ENCODE data around the gene CCDC85A. TPM values are rescaled to one million over a fixed set of nuclear protein-coding genes. Genes with fewer than 3 reads are reported as not detected.

Gene CCDC85A
- total RNA-seq, 2 donors from 2014 or later: 0.18 to 0.86 TPM

DNA sequence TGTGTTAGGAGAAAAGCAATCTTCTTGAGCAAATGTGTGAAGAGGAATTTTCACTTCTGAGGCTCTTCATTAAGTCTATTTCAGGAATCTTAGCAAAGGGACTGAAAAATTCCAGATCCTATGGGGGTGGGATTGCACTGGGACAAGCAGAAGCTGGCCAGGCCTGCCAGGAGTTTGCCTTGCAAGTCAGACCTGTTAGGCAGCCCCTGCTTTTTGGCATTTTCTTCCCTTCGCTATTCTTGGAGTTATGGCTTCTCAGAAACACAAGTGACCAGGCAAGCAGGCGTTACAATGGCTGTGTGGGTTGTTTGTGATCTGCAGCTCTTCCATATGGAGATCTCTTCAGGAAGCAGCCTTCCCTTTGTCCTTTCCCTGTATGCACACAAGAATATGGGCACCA is 8.0 kb upstream of the CCDC85A start:
- H3K9me3 Mint-ChIP-seq: peaks cover 1% of the 10 kb centered on the region
- Histone ChIP-seq H3K27ac (ENCODE audit: low read depth, low read length) (no peak overlapping the region), H3K27me3 (ENCODE audit: control insufficient read depth, insufficient read depth, low read length, poor library complexity, severe bottlenecking) (peaks cover 74% of the 10 kb centered on the region), H3K36me3 (ENCODE audit: control insufficient read depth, insufficient read depth, low read length) (no peaks in the 10 kb centered on the region), H3K4me3 (ENCODE audit: low read length) (no peak overlapping the region), H3K4me1 (ENCODE audit: control insufficient read depth, insufficient read depth, low read length) (no peaks in the 10 kb centered on the region), H3K9ac (ENCODE audit: extremely low read depth, low read length, poor library complexity, severe bottlenecking) (no peak overlapping the region), H3K9me3 (ENCODE audit: control insufficient read depth, low read length) (no peaks in the 10 kb centered on the region)
- TF ChIP-seq, protein P1, sequence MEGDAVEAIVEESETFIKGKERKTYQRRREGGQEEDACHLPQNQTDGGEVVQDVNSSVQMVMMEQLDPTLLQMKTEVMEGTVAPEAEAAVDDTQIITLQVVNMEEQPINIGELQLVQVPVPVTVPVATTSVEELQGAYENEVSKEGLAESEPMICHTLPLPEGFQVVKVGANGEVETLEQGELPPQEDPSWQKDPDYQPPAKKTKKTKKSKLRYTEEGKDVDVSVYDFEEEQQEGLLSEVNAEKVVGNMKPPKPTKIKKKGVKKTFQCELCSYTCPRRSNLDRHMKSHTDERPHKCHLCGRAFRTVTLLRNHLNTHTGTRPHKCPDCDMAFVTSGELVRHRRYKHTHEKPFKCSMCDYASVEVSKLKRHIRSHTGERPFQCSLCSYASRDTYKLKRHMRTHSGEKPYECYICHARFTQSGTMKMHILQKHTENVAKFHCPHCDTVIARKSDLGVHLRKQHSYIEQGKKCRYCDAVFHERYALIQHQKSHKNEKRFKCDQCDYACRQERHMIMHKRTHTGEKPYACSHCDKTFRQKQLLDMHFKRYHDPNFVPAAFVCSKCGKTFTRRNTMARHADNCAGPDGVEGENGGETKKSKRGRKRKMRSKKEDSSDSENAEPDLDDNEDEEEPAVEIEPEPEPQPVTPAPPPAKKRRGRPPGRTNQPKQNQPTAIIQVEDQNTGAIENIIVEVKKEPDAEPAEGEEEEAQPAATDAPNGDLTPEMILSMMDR (conservative IDR thresholded peaks at IDR 0.05): no peak
- no peak overlapping the region for H3K4me3 Mint-ChIP-seq
- H3K36me3 Mint-ChIP-seq (ENCODE audit: low read depth): no peaks in the 10 kb centered on the region
- no peaks in the 10 kb centered on the region for H3K4me1 Mint-ChIP-seq
- no peak for DNase-seq
- H3K27me3 Mint-ChIP-seq (ENCODE audit: insufficient read depth): peaks cover 76% of the 10 kb centered on the region
- 80% methylated on average over 1 to 2 of the region's 2 CpGs for WGBS, 2 experiments (ENCODE audit: insufficient coverage in 1 of 2, insufficient read length in 1 of 2)
- H3K27ac Mint-ChIP-seq: no peak overlapping the region

DNA sequence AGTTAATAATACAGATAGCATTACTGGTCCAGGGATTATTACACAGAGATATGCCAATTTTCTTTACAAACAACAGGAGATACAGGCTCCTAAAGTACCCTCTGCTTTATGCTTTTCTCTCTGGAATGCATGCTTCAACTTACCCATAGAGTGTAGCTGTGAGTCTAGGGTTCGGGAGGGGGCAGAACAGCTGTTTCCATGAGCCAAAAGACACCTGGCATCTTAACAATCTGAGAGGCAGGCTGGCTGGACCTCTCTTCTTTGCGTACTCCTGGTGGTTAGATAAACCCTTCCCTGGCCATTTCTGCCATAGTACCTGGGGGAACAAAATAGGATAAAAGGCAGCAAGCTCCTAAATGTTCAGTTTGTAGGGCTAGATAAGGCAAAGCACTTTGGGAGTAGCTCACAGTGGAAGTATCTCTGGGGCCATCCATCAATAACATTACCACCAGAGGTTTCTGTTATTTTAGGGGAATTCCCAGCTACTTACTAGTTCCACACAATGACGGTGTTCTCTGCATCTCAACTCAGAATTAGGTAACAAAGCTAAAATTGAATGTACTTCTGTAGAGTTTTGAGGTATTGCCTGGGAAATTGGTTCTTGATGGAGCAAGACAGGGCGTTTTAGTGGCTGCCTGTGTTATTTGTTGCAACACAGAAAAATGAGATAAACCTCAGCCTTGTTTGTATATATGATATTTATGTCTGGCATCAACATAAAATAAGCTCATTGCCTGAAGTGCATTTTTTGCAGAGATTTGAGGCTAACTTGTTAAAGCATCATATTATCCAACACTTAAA is 6.2 kb upstream of the CCDC85A start:
- no peak overlapping the region for H3K4me3 ChIP-seq (ENCODE audit: low read length)
- no peaks in the 10 kb centered on the region for H3K4me1 ChIP-seq (ENCODE audit: control insufficient read depth, insufficient read depth, low read length)
- Mint-ChIP-seq H3K27me3 (ENCODE audit: insufficient read depth) (peaks cover 78% of the 10 kb centered on the region), H3K4me3 (no peak overlapping the region), H3K36me3 (ENCODE audit: low read depth) (no peaks in the 10 kb centered on the region), H3K27ac (no peak overlapping the region), H3K9me3 (peaks cover 1% of the 10 kb centered on the region), H3K4me1 (peaks cover 7% of the 10 kb centered on the region)
- H3K27me3 ChIP-seq (ENCODE audit: control insufficient read depth, insufficient read depth, low read length, poor library complexity, severe bottlenecking): peaks cover 77% of the 10 kb centered on the region
- no peaks in the 10 kb centered on the region for H3K36me3 ChIP-seq (ENCODE audit: control insufficient read depth, insufficient read depth, low read length)
- TF ChIP-seq, protein P1 (conservative IDR thresholded peaks at IDR 0.05): no peak
- no peak overlapping the region for H3K9ac ChIP-seq (ENCODE audit: extremely low read depth, low read length, poor library complexity, severe bottlenecking)
- no peak for DNase-seq
- WGBS, 2 experiments (ENCODE audit: insufficient coverage in 1 of 2, insufficient read length in 1 of 2): 53% methylated on average over 4 of the region's 4 CpGs; no CpG with 5 or more reads in 1 of the 2 experiments
- no peaks in the 10 kb centered on the region for H3K9me3 ChIP-seq (ENCODE audit: control insufficient read depth, low read length)
- H3K27ac ChIP-seq (ENCODE audit: low read depth, low read length): no peak overlapping the region

DNA sequence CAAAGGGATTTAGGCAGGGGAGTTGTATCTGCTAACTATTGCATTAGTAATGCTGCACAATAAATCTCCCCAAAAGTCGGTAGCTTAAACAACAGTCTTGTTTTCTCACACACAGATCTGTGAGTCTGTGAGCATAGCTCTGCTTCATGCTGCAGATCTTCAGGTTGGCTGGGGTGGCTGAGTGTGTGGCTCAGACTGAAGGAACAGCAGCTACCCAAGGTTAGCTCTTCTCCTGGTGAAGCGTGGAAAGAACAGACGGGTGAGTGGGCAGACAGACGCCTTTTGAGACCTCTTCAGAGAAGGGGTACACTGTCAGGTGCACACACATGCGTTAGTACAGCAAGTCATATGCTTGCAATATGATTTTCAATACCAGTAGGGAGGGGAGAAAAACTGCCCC is 3.9 kb upstream of the CCDC85A start:
- H3K27me3 Mint-ChIP-seq (ENCODE audit: insufficient read depth): peaks cover 91% of the 10 kb centered on the region
- H3K36me3 ChIP-seq (ENCODE audit: control insufficient read depth, insufficient read depth, low read length): no peaks in the 10 kb centered on the region
- H3K4me1 ChIP-seq (ENCODE audit: control insufficient read depth, insufficient read depth, low read length): no peaks in the 10 kb centered on the region
- no peak overlapping the region for H3K4me3 ChIP-seq (ENCODE audit: low read length)
- peaks cover 13% of the 10 kb centered on the region for H3K4me1 Mint-ChIP-seq
- H3K36me3 Mint-ChIP-seq (ENCODE audit: low read depth): no peaks in the 10 kb centered on the region
- H3K27me3 ChIP-seq (ENCODE audit: control insufficient read depth, insufficient read depth, low read length, poor library complexity, severe bottlenecking): peaks cover 96% of the 10 kb centered on the region
- H3K27ac Mint-ChIP-seq: no peak overlapping the region
- no peak overlapping the region for H3K27ac ChIP-seq (ENCODE audit: low read depth, low read length)
- no peak for DNase-seq
- peaks cover 1% of the 10 kb centered on the region for H3K9me3 Mint-ChIP-seq
- no peak overlapping the region for H3K4me3 Mint-ChIP-seq
- TF ChIP-seq, protein P1 (conservative IDR thresholded peaks at IDR 0.05): no peak
- 76 to 77% methylated on average over 5 of the region's 5 CpGs for WGBS, 2 experiments (ENCODE audit: insufficient coverage in 1 of 2, insufficient read length in 1 of 2)
- no peak overlapping the region for H3K9ac ChIP-seq (ENCODE audit: extremely low read depth, low read length, poor library complexity, severe bottlenecking)
- H3K9me3 ChIP-seq (ENCODE audit: control insufficient read depth, low read length): no peaks in the 10 kb centered on the region

All from endodermal cell (in vitro differentiated cells).